ENCODE results near the gene DLK2.
"Not testable (repeated sequence)": the region's sequence is repeated elsewhere in the genome, so short reads cannot be mapped to it uniquely, and the experiment has no call there.

DLK2 gene, protein sequence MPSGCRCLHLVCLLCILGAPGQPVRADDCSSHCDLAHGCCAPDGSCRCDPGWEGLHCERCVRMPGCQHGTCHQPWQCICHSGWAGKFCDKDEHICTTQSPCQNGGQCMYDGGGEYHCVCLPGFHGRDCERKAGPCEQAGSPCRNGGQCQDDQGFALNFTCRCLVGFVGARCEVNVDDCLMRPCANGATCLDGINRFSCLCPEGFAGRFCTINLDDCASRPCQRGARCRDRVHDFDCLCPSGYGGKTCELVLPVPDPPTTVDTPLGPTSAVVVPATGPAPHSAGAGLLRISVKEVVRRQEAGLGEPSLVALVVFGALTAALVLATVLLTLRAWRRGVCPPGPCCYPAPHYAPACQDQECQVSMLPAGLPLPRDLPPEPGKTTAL

GRCh38 chr6:43455531-43456428 lies at the start of gene DLK2:
DLK2 (minus strand) TSS chr6:43455548; CDS start chr6:43454825, 723 bp downstream.
- DNase-seq (ENCODE audit: low spot score in 2 of 2), result no peak
- Mint-ChIP-seq H3K36me3 (ENCODE audit: insufficient read depth) (peaks cover 5% of the 10 kb centered on the region), H3K27me3 (peaks cover 8% of the 10 kb centered on the region), H3K4me1 (peaks cover 24% of the 10 kb centered on the region), H3K27ac (ENCODE audit: low read depth) (peak within 1 kb of the TSS; percentile 85), H3K9me3 (no peaks in the 10 kb centered on the region), H3K4me3 (peak within 1 kb of the TSS; percentile 81)
- ATAC-seq (replicated peaks; ENCODE audit: extremely low read depth, poor library complexity, severe bottlenecking), result peak; percentile 64

DNA sequence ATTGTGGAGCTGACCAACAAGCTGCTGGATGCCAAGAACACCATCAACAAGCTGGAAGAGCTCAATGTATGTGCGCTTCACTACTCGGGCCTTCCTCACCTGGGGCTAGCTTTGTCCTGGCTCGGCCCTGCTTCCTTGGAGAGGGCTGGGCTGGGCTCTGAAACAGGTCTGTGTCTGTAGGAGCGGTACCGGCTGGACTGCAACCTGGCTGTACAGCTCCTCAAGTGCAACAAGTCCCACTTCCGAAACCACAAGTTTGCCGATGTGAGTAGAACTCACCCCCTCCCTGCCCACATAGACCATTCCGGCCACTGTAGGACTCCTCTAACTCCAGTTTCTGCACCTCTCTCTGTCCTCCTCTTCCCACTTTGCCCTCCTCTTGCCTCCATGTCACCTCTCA lies 48.1 kb upstream of the DLK2 start:
- peaks cover 15% of the 10 kb centered on the region for H3K4me1 Mint-ChIP-seq
- no peaks in the 10 kb centered on the region for H3K9me3 Mint-ChIP-seq
- peaks cover 26% of the 10 kb centered on the region for H3K36me3 Mint-ChIP-seq (ENCODE audit: insufficient read depth)
- H3K4me3 Mint-ChIP-seq, result no peak overlapping the region
- H3K27ac Mint-ChIP-seq (ENCODE audit: low read depth), result peak overlapping the region; percentile 35
- peaks cover 10% of the 10 kb centered on the region for H3K27me3 Mint-ChIP-seq
- ATAC-seq (replicated peaks; ENCODE audit: extremely low read depth, poor library complexity, severe bottlenecking) (no peak), DNase-seq (ENCODE audit: low spot score in 2 of 2) (no peak)

DNA sequence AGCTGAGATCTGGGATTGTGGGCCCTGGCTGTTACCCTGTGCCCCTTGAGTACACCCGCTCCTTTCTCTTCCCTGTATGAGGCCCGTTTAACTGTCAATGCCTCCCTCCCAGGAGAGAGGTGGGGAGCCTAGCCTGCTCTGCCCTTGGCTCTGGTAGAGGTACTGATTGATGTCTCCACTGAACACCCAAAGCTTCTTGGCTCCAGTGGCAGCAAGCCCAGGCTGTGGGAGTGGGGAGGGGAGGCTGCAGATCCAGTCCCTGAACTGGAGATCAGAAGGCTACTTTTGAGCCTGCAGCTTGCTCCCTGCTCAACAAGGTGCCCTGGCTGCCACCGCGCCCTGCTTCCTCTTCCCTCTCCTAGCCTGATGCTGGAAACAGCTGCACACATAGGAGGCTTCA lies 47.3 kb upstream of the DLK2 start:
- Mint-ChIP-seq H3K4me3 (no peak overlapping the region), H3K36me3 (ENCODE audit: insufficient read depth) (peaks cover 28% of the 10 kb centered on the region), H3K27ac (ENCODE audit: low read depth) (peak overlapping the region; percentile 35), H3K9me3 (no peaks in the 10 kb centered on the region), H3K27me3 (peaks cover 2% of the 10 kb centered on the region), H3K4me1 (peaks cover 11% of the 10 kb centered on the region)
- DNase-seq (ENCODE audit: low spot score in 2 of 2) (no peak), ATAC-seq (replicated peaks; ENCODE audit: extremely low read depth, poor library complexity, severe bottlenecking) (no peak)

DNA sequence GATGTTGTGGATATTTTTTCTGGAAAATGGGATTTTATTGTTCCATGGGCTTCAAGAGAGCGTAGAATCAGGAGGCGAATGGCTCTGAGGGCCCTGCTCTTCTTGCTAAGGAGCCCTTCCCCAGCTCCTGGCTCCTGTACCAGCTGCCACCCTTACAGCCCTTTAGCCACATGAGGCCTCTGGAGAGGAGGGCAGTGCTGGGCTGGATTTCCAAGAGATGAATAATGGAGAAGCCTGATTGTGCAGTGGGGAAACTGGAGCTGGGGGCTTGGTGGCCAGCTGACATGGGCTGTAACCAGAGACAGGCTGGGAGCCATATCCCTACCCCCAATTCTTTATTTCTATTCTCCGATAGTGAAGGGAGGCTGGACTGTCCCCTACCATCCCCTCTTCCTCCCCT lies 45.6 kb upstream of the DLK2 start:
- H3K9me3 Mint-ChIP-seq, result no peaks in the 10 kb centered on the region
- no peak overlapping the region for H3K4me3 Mint-ChIP-seq
- peaks cover 3% of the 10 kb centered on the region for H3K4me1 Mint-ChIP-seq
- DNase-seq (ENCODE audit: low spot score in 2 of 2) (no peak), ATAC-seq (replicated peaks; ENCODE audit: extremely low read depth, poor library complexity, severe bottlenecking) (no peak)
- H3K27ac Mint-ChIP-seq (ENCODE audit: low read depth), result peak overlapping the region; percentile 41
- H3K27me3 Mint-ChIP-seq, result no peaks in the 10 kb centered on the region
- peaks cover 30% of the 10 kb centered on the region for H3K36me3 Mint-ChIP-seq (ENCODE audit: insufficient read depth)

- Mint-ChIP-seq H3K9me3 (no peaks in the 10 kb centered on the region), H3K4me1 (peaks cover 14% of the 10 kb centered on the region)
Observed at GRCh38 chr6:43499028-43499815, 43.9 kb upstream of the DLK2 start.

DNA sequence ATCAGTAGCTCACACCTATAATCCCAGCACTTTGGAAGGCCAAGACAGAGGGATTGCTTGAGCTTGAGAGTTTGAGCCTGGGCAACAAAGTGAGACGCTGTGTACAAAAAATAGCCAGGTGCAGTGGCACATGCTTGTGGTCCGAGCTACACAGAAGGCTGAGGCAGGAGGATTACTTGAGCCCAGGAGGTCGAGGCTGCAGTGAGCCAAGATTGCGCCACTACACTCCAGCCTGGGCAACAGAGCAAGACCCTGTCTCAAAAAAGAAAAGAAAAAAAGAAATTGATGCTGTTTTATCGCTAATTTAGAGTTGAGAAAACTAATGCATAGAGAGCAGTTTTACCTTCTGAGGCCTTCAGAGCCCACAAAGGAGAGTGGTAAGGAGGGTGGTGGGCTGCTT lies 42.9 kb upstream of the DLK2 start:
- not testable (repeated sequence) for ATAC-seq (replicated peaks; ENCODE audit: extremely low read depth, poor library complexity, severe bottlenecking); H3K27me3 Mint-ChIP-seq; H3K9me3 Mint-ChIP-seq; DNase-seq (ENCODE audit: low spot score in 2 of 2); H3K27ac Mint-ChIP-seq (ENCODE audit: low read depth); H3K4me3 Mint-ChIP-seq
- Mint-ChIP-seq H3K36me3 (ENCODE audit: insufficient read depth) (peaks cover 21% of the 10 kb centered on the region), H3K4me1 (peaks cover 21% of the 10 kb centered on the region)

More at GRCh38 chr6:43499028-43499815, 43.9 kb upstream of the DLK2 start:
- Mint-ChIP-seq H3K27me3 (no peaks in the 10 kb centered on the region), H3K27ac (ENCODE audit: low read depth) (no peak overlapping the region), H3K36me3 (ENCODE audit: insufficient read depth) (peaks cover 28% of the 10 kb centered on the region), H3K4me3 (no peak overlapping the region)
- ATAC-seq (replicated peaks; ENCODE audit: extremely low read depth, poor library complexity, severe bottlenecking) (no peak), DNase-seq (ENCODE audit: low spot score in 2 of 2) (no peak)

DNA sequence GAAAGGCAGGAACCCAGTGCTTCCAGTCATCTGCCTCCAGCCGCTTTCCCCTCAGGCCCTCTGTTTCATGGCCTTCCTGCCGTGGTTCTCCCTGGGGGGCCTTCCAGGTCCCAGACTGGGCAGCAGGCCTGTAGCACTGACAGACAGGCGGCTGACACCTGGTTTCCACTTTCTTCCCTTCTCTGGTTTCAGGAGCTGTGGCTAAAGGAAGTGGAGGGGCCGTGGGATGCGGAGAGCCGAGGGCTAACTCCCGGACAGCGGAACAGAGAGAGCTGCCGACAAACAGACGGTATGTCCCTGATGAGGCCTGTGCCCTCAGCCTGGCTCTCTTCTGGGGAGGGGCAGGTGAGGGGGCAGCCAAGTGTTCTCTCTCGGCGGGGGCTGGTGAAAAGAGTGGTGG lies 42.3 kb upstream of the DLK2 start:
- Mint-ChIP-seq H3K4me1 (peaks cover 26% of the 10 kb centered on the region), H3K4me3 (no peak overlapping the region), H3K36me3 (ENCODE audit: insufficient read depth) (peaks cover 21% of the 10 kb centered on the region), H3K27me3 (no peaks in the 10 kb centered on the region), H3K27ac (ENCODE audit: low read depth) (no peak overlapping the region), H3K9me3 (no peaks in the 10 kb centered on the region)
- DNase-seq (ENCODE audit: low spot score in 2 of 2), result no peak
- no peak for ATAC-seq (replicated peaks; ENCODE audit: extremely low read depth, poor library complexity, severe bottlenecking)

GRCh38 chr6:43497129-43497396 lies 41.7 kb upstream of the DLK2 start:
- Mint-ChIP-seq H3K27me3 (no peaks in the 10 kb centered on the region), H3K36me3 (ENCODE audit: insufficient read depth) (peaks cover 20% of the 10 kb centered on the region), H3K4me1 (peaks cover 31% of the 10 kb centered on the region), H3K27ac (ENCODE audit: low read depth) (no peak overlapping the region), H3K9me3 (no peaks in the 10 kb centered on the region), H3K4me3 (no peak overlapping the region)
- no peak for ATAC-seq (replicated peaks; ENCODE audit: extremely low read depth, poor library complexity, severe bottlenecking)
- DNase-seq (ENCODE audit: low spot score in 2 of 2), result no peak

GRCh38 chr6:43496370-43497128 lies 41.2 kb upstream of the DLK2 start:
- H3K9me3 Mint-ChIP-seq, result no peaks in the 10 kb centered on the region
- H3K27ac Mint-ChIP-seq (ENCODE audit: low read depth), result no peak overlapping the region
- H3K27me3 Mint-ChIP-seq, result no peaks in the 10 kb centered on the region
- peaks cover 31% of the 10 kb centered on the region for H3K4me1 Mint-ChIP-seq
- H3K36me3 Mint-ChIP-seq (ENCODE audit: insufficient read depth), result peaks cover 20% of the 10 kb centered on the region
- DNase-seq (ENCODE audit: low spot score in 2 of 2) (no peak), ATAC-seq (replicated peaks; ENCODE audit: extremely low read depth, poor library complexity, severe bottlenecking) (no peak)
- H3K4me3 Mint-ChIP-seq, result no peak overlapping the region

- Mint-ChIP-seq H3K27ac (ENCODE audit: low read depth) (peak overlapping the region; percentile 91), H3K9me3 (no peaks in the 10 kb centered on the region), H3K27me3 (no peaks in the 10 kb centered on the region), H3K4me1 (peaks cover 31% of the 10 kb centered on the region), H3K36me3 (ENCODE audit: insufficient read depth) (peaks cover 9% of the 10 kb centered on the region), H3K4me3 (peak overlapping the region; percentile 58)
- ATAC-seq (replicated peaks; ENCODE audit: extremely low read depth, poor library complexity, severe bottlenecking) (peak; percentile 84), DNase-seq (ENCODE audit: low spot score in 2 of 2) (no peak)
Observed at GRCh38 chr6:43495409-43495941, 40.1 kb upstream of the DLK2 start.

GRCh38 chr6:43494766-43495165 lies 39.4 kb upstream of the DLK2 start:
- no peaks in the 10 kb centered on the region for H3K9me3 Mint-ChIP-seq
- no peak for DNase-seq (ENCODE audit: low spot score in 2 of 2)
- no peaks in the 10 kb centered on the region for H3K27me3 Mint-ChIP-seq
- H3K36me3 Mint-ChIP-seq (ENCODE audit: insufficient read depth), result peaks cover 10% of the 10 kb centered on the region
- ATAC-seq (replicated peaks; ENCODE audit: extremely low read depth, poor library complexity, severe bottlenecking), result no peak
- peak overlapping the region; percentile 91 for H3K27ac Mint-ChIP-seq (ENCODE audit: low read depth)
- H3K4me1 Mint-ChIP-seq, result peaks cover 37% of the 10 kb centered on the region
- H3K4me3 Mint-ChIP-seq, result peak overlapping the region; percentile 58

DNA sequence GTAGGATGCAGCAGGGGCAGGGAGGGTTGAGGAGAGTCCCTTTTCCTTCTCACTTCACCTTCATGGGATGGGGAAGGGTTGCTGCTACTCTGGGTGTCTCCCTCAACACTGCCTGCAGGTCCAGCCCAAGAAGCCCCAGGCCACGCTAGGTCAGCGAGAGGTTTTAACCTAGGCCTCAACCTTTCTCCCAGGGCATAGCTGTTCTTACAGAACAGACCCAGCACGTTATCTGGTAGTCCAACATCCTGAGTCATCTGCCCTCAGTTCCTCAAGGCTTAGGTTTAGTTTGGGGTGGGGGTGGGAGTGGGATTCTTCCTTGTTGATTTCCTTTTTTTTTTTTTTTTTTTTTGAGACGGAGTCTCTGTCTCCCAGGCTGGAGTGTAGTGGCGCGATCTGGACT lies 39.0 kb upstream of the DLK2 start:
- Mint-ChIP-seq H3K27ac (ENCODE audit: low read depth) (peak overlapping the region; percentile 91), H3K36me3 (ENCODE audit: insufficient read depth) (peaks cover 7% of the 10 kb centered on the region), H3K9me3 (no peaks in the 10 kb centered on the region), H3K27me3 (no peaks in the 10 kb centered on the region), H3K4me1 (peaks cover 38% of the 10 kb centered on the region), H3K4me3 (no peak overlapping the region)
- ATAC-seq (replicated peaks; ENCODE audit: extremely low read depth, poor library complexity, severe bottlenecking) (no peak), DNase-seq (ENCODE audit: low spot score in 2 of 2) (no peak)
